ENCODE measurements around the gene KAT6B.
"Not testable (repeated sequence)": the region's sequence is repeated elsewhere in the genome, so short reads cannot be mapped to it uniquely, and the experiment has no call there.

KAT6B gene

GRCh38 chr10:75043256-75044131, 217.1 kb downstream of the KAT6B start:
- DNase-seq = no peak

GRCh38 chr10:75048669-75049098, 222.3 kb downstream of the KAT6B start:
- DNase-seq = no peak

GRCh38 chr10:75049316-75050148, 223.1 kb downstream of the KAT6B start:
- DNase-seq = no peak

GRCh38 chr10:75050149-75050919, 223.9 kb downstream of the KAT6B start:
- DNase-seq = no peak

- DNase-seq = no peak
Observed at GRCh38 chr10:75051308-75051707, 224.9 kb downstream of the KAT6B start.

GRCh38 chr10:75055896-75056406, 229.6 kb downstream of the KAT6B start:
- not testable (repeated sequence) for DNase-seq

GRCh38 chr10:75057680-75058079, 231.3 kb downstream of the KAT6B start:
- DNase-seq = no peak

- DNase-seq = no peak
Observed at GRCh38 chr10:75058161-75058560, 231.8 kb downstream of the KAT6B start.

- DNase-seq = no peak
Observed at GRCh38 chr10:75061709-75062505, 235.5 kb downstream of the KAT6B start.

- DNase-seq = no peak
Observed at GRCh38 chr10:75062506-75063299, 236.3 kb downstream of the KAT6B start.

- DNase-seq = no peak
Observed at GRCh38 chr10:75063461-75064230, 237.2 kb downstream of the KAT6B start.

GRCh38 chr10:75065076-75065475, 238.7 kb downstream of the KAT6B start:
- no peak for DNase-seq

GRCh38 chr10:75066271-75066670, 239.9 kb downstream of the KAT6B start:
- no peak for DNase-seq

GRCh38 chr10:75067272-75067671, 240.9 kb downstream of the KAT6B start:
- DNase-seq = no peak

GRCh38 chr10:75068523-75068922, 242.1 kb downstream of the KAT6B start:
- DNase-seq = no peak

GRCh38 chr10:75070476-75070875, 244.1 kb downstream of the KAT6B start:
- no peak for DNase-seq

- no peak for DNase-seq
Observed at GRCh38 chr10:75070961-75071428, 244.6 kb downstream of the KAT6B start.

- DNase-seq = no peak
Observed at GRCh38 chr10:75071756-75072155, 245.4 kb downstream of the KAT6B start.

GRCh38 chr10:75072727-75073126, 246.3 kb downstream of the KAT6B start:
- DNase-seq = no peak

- no peak for DNase-seq
Observed at GRCh38 chr10:75073442-75073841, 247.0 kb downstream of the KAT6B start.

Data from activated effector memory CD4-positive, alpha-beta T cell treated with Interleukin-2 at 50 U/mL for 16 hours (primary cell).